PC-3 (cell line): ENCODE measurements around the gene FAM43A. TPM values are rescaled to one million over a fixed set of nuclear protein-coding genes. Genes with fewer than 3 reads are reported as not detected.

ENCODE experiments used
- ATAC-seq: fragments of 200-7000 bp; cut with Tn5 transposase; 2 replicates; pipeline ENCODE4 v1.9.1; 2020; ENCODE audit warnings: mild to moderate bottlenecking, moderate library complexity
- BruUV-seq: library from RNA; stranded (reverse); fragments of 400-500 nt; replicated peaks from 2 replicates; lab custom pipeline; 2021; lab: Mats Ljungman, UMichigan
- CTCF ChIA-PET: fragments of 300-600 bp; sonication (Branson Sonifier 250); formaldehyde crosslinking; loops from one replicate; lab custom pipeline; 2022; ENCODE audit warnings: antibody characterized with exemption; lab: Charles Lee
- POLR2A ChIA-PET: fragments of 300-600 bp; sonication (Branson Sonifier 250); formaldehyde crosslinking; loops from one replicate; lab custom pipeline; 2022; ENCODE audit warnings: antibody characterized with exemption; ENCODE audit not compliant: unreplicated experiment; lab: Charles Lee
- DNase-seq: peaks from one replicate; pipeline ENCODE4 v3.0.0-alpha.2; 2015
- H2AFZ ChIP-seq: fragments of 300-600 bp; sonication (generic); 2 replicates; pipeline ENCODE4 v1.6.0; 2016; ENCODE audit warnings: antibody characterized with exemption, low read length
- H3F3A ChIP-seq: fragments of 300-600 bp; sonication (generic); one replicate; pipeline ENCODE4 v1.6.0; 2017; ENCODE audit warnings: antibody characterized with exemption, low read length, control low read depth, mild to moderate bottlenecking; ENCODE audit not compliant: unreplicated experiment
- H3K27ac ChIP-seq: fragments of 300-600 bp; sonication (generic); 2 replicates; pipeline ENCODE4 v1.5.1; 2016; ENCODE audit warnings: mild to moderate bottlenecking, low read length
- H3K27me3 ChIP-seq: fragments of 300-600 bp; sonication (generic); 2 replicates; pipeline ENCODE4 v1.6.1; 2016; ENCODE audit warnings: low read length, mixed read lengths
- H3K36me3 ChIP-seq: fragments of 300-600 bp; sonication (generic); 2 replicates; pipeline ENCODE4 v1.6.1; 2016; ENCODE audit warnings: low read depth, mixed run types, low read length, mixed read lengths
- H3K4me1 ChIP-seq: fragments of 300-600 bp; sonication (generic); 2 replicates; pipeline ENCODE4 v1.5.1; 2016; ENCODE audit warnings: low read length; ENCODE audit not compliant: insufficient read depth
- H3K4me2 ChIP-seq: fragments of 300-600 bp; sonication (generic); 2 replicates; pipeline ENCODE4 v1.6.0; 2016; ENCODE audit warnings: low read length
- H3K4me3 ChIP-seq: fragments of 300-600 bp; sonication (generic); 2 replicates; pipeline ENCODE4 v1.5.1; 2016; ENCODE audit warnings: mild to moderate bottlenecking, low read length, mixed read lengths
- H3K79me2 ChIP-seq: fragments of 300-600 bp; sonication (generic); 2 replicates; pipeline ENCODE4 v1.6.1; 2017; ENCODE audit warnings: low read length, mixed read lengths
- H3K9ac ChIP-seq: fragments of 300-600 bp; sonication (generic); 2 replicates; pipeline ENCODE4 v1.6.0; 2016; ENCODE audit warnings: mild to moderate bottlenecking, low read length
- H3K9me2 ChIP-seq: fragments of 300-600 bp; sonication (generic); replicated peaks from 2 replicates; pipeline ENCODE4 v1.6.1; 2016; ENCODE audit warnings: mixed run types, low read length, mixed read lengths
- H3K9me3 ChIP-seq: fragments of 300-600 bp; sonication (generic); 2 replicates; pipeline ENCODE4 v1.6.1; 2016; ENCODE audit warnings: low read length, mixed read lengths
- H4K20me1 ChIP-seq: fragments of 300-600 bp; sonication (generic); 2 replicates; pipeline ENCODE4 v1.6.1; 2016; ENCODE audit warnings: low read length, mixed read lengths
- EZH2 ChIP-seq: fragments of 300-600 bp; sonication (generic); IDR thresholded peaks from one replicate; pipeline ENCODE4 v1.6.1; 2017; ENCODE audit warnings: antibody characterized with exemption, mild to moderate bottlenecking, low read length; ENCODE audit not compliant: unreplicated experiment
- EZH2phosphoT487 ChIP-seq: fragments of 300-600 bp; sonication (generic); IDR thresholded peaks from 2 replicates; pipeline ENCODE4 v1.6.1; 2018; ENCODE audit warnings: mild to moderate bottlenecking, antibody characterized with exemption, low read length, borderline replicate concordance
- intact Hi-C: fragments of 100-400 bp; cut with micrococcal nuclease; formaldehyde crosslinking; loops from 2 replicates; pipeline ENCODE4 v1.9.0; 2023
- total RNA-seq: library from RNA; depleted of rRNA; stranded (reverse); fragments of >200 nt; gene quantifications from 2 replicates; pipeline ENCODE4 v1.2.3, GENCODE V29; 2014
- TF ChIP-seq, protein P1 (sequence below): fragments of 300-600 bp; sonication (generic); conservative IDR thresholded peaks from 2 replicates; pipeline ENCODE4 v1.5.1; 2017; ENCODE audit warnings: antibody characterized with exemption, low read depth, mild to moderate bottlenecking, low read length

Gene FAM43A
- total RNA-seq, 1 experiment from 2014 or later = 59.8 TPM

DNA sequence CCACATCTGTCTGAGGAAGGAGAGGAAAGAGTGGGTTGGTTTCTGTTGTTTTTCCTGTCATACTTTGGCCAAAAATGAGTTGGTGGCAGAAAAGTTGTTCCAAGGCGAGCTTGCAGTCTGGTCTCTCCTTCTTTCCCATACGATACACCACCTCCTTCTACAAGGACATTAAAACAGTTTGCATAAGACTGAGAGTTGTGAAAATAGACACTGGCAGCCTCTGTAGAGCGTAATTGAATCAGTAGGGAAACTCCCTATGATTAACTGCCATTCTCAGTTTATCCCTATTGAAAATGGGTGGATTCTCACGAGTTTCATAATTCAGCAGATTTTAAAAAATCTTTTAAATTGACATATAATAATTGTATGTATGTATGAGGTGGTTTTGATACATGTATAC lies 10.0 kb upstream of the FAM43A start:
- ChIA-PET CTCF (no interaction called here), POLR2A (no interaction called here)
- Histone ChIP-seq H3K4me1 (peaks cover 6% of the 10 kb centered on the region), H3K27ac (no peak overlapping the region), H3K36me3 (no peaks in the 10 kb centered on the region), H2AFZ (no peak overlapping the region), H3K4me2 (no peak overlapping the region), H3K9me2 (no peaks in the 10 kb centered on the region), H3K9ac (no peak overlapping the region), H3K79me2 (peaks cover 14% of the 10 kb centered on the region), H3K9me3 (no peaks in the 10 kb centered on the region), H3K4me3 (no peak overlapping the region), H3F3A (no peaks in the 10 kb centered on the region), H4K20me1 (peaks cover 7% of the 10 kb centered on the region), H3K27me3 (no peaks in the 10 kb centered on the region)
- ATAC-seq (no peak), DNase-seq (no peak)
- intact Hi-C loops = no loop called here
- TF ChIP-seq EZH2phosphoT487 = no peak
- TF ChIP-seq, protein P1, sequence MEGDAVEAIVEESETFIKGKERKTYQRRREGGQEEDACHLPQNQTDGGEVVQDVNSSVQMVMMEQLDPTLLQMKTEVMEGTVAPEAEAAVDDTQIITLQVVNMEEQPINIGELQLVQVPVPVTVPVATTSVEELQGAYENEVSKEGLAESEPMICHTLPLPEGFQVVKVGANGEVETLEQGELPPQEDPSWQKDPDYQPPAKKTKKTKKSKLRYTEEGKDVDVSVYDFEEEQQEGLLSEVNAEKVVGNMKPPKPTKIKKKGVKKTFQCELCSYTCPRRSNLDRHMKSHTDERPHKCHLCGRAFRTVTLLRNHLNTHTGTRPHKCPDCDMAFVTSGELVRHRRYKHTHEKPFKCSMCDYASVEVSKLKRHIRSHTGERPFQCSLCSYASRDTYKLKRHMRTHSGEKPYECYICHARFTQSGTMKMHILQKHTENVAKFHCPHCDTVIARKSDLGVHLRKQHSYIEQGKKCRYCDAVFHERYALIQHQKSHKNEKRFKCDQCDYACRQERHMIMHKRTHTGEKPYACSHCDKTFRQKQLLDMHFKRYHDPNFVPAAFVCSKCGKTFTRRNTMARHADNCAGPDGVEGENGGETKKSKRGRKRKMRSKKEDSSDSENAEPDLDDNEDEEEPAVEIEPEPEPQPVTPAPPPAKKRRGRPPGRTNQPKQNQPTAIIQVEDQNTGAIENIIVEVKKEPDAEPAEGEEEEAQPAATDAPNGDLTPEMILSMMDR = no peak
- TF ChIP-seq EZH2 = no peak
- no TSS peak for BruUV-seq

GRCh38 chr3:194676471-194676870 lies 9.2 kb upstream of the FAM43A start:
- H3F3A ChIP-seq = no peaks in the 10 kb centered on the region
- no peaks in the 10 kb centered on the region for H3K36me3 ChIP-seq
- ATAC-seq = no peak
- no peak overlapping the region for H2AFZ ChIP-seq
- ChIA-PET CTCF (no interaction called here), POLR2A (no interaction called here)
- TF ChIP-seq EZH2phosphoT487 = no peak
- TF ChIP-seq, protein P1 = no peak
- no peak for TF ChIP-seq EZH2
- no peak for DNase-seq
- no peaks in the 10 kb centered on the region for H3K9me2 ChIP-seq
- no peaks in the 10 kb centered on the region for H4K20me1 ChIP-seq
- BruUV-seq = no TSS peak
- no peaks in the 10 kb centered on the region for H3K4me1 ChIP-seq
- no peaks in the 10 kb centered on the region for H3K9me3 ChIP-seq
- H3K27ac ChIP-seq = no peak overlapping the region
- H3K4me3 ChIP-seq = no peak overlapping the region
- H3K4me2 ChIP-seq = no peak overlapping the region
- intact Hi-C loops = no loop called here
- no peak overlapping the region for H3K9ac ChIP-seq
- no peaks in the 10 kb centered on the region for H3K27me3 ChIP-seq
- peaks cover 6% of the 10 kb centered on the region for H3K79me2 ChIP-seq

- H3K9me3 ChIP-seq = no peaks in the 10 kb centered on the region
- peaks cover 1% of the 10 kb centered on the region; the same call in 1 of the 2 replicates for H4K20me1 ChIP-seq
- no peak overlapping the region for H3K4me2 ChIP-seq
- no peak overlapping the region for H3K27ac ChIP-seq
- TF ChIP-seq, protein P1 = no peak
- TF ChIP-seq EZH2 = no peak
- TF ChIP-seq EZH2phosphoT487 = no peak
- no peaks in the 10 kb centered on the region for H3K9me2 ChIP-seq
- no peak overlapping the region for H3K9ac ChIP-seq
- DNase-seq (no peak), ATAC-seq (no peak)
- H2AFZ ChIP-seq = no peak overlapping the region
- CTCF ChIA-PET = no interaction called here
- intact Hi-C loops = loop anchor here (10.0 kb wide), 1 partner anchor 844 kb away; no protein-coding TSS in a partner anchor
- H3K4me1 ChIP-seq = peaks cover 20% of the 10 kb centered on the region
- H3K4me3 ChIP-seq = no peak overlapping the region
- H3K36me3 ChIP-seq = no peaks in the 10 kb centered on the region
- H3K27me3 ChIP-seq = no peaks in the 10 kb centered on the region
- H3F3A ChIP-seq = no peaks in the 10 kb centered on the region
- POLR2A ChIA-PET = no interaction called here
- BruUV-seq = no TSS peak
- peaks cover 3% of the 10 kb centered on the region for H3K79me2 ChIP-seq
Measured at GRCh38 chr3:194680888-194681615, 4.6 kb upstream of the FAM43A start.
